Esophagus muscularis mucosa (tissue), 4 donors: ENCODE results near the gene KRT75.

ENCODE experiments used
- EP300 ChIP-seq: sonication (generic); formaldehyde crosslinking; IDR thresholded peaks from one replicate; pipeline ENCODE4 v1.6.1; 2017; ENCODE audit warnings: antibody characterized with exemption
- POLR2A ChIP-seq: fragments of 450-650 bp; IDR thresholded peaks from one replicate; pipeline ENCODE4 v1.6.1; 2017; ENCODE audit warnings: antibody characterized with exemption, moderate library complexity, mild to moderate bottlenecking, low read depth
- POLR2AphosphoS5 ChIP-seq, 2 donors: sonication (generic); formaldehyde crosslinking; IDR thresholded peaks; one replicate each; pipeline ENCODE4 v1.6.1; 2017; ENCODE audit warnings: antibody characterized with exemption in 2 of 2
- TF ChIP-seq, protein P1 (sequence below), 3 experiments: fragments of 200-600 bp in 2 of 3; fragments of 450-650 bp in 1 of 3; sonication (generic) in 2 of 3; IDR thresholded peaks; one replicate each; pipeline ENCODE4 v1.5.1; 2017 to 2019; ENCODE audit warnings: antibody characterized with exemption in 3 of 3, mild to moderate bottlenecking in 2 of 3, moderate library complexity in 1 of 3

DNA sequence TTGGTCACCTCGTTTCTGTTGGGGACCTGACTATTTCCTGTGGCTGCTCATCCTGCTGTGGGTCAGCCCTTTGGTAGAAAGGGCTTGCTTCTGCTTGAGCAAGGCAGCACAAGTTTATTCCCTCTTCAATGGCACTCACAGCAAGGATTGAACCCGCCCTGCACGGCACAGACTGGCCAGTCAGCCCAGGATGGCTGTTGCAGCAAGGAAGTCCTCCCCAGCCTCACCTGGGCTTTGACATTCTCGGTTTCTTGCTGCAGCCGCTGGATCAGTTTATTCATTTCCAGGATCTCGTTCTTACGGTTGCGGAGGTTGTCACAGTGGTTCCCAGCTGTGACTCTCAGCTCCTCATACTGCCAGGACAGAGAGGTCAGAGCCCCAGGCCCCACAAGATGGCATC is 37.5 kb downstream of the KRT75 start:
- TF ChIP-seq, protein P1, sequence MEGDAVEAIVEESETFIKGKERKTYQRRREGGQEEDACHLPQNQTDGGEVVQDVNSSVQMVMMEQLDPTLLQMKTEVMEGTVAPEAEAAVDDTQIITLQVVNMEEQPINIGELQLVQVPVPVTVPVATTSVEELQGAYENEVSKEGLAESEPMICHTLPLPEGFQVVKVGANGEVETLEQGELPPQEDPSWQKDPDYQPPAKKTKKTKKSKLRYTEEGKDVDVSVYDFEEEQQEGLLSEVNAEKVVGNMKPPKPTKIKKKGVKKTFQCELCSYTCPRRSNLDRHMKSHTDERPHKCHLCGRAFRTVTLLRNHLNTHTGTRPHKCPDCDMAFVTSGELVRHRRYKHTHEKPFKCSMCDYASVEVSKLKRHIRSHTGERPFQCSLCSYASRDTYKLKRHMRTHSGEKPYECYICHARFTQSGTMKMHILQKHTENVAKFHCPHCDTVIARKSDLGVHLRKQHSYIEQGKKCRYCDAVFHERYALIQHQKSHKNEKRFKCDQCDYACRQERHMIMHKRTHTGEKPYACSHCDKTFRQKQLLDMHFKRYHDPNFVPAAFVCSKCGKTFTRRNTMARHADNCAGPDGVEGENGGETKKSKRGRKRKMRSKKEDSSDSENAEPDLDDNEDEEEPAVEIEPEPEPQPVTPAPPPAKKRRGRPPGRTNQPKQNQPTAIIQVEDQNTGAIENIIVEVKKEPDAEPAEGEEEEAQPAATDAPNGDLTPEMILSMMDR (IDR thresholded peaks at IDR 0.05): no peak
- TF ChIP-seq POLR2AphosphoS5 (IDR thresholded peaks at IDR 0.05): no peak
- TF ChIP-seq POLR2A: no peak
- TF ChIP-seq EP300: no peak
